ENCODE results near the gene CDRT4.

- TF ChIP-seq CTCF (IDR thresholded peaks at IDR 0.05): no peak
- no peak for TF ChIP-seq POLR2A (IDR thresholded peaks at IDR 0.05)
- no peak for TF ChIP-seq POLR2AphosphoS5 (IDR thresholded peaks at IDR 0.05)
These were observed 12.8 kb upstream of the CDRT4 start for GRCh38 chr17:15480204-15480603.
